NCI-H187 (cell line): ENCODE measurements around the gene LDB2.

ENCODE experiments used
- DNase-seq, 2 experiments: peaks; one replicate each; lab custom pipeline; 2025; lab: John Stamatoyannopoulos, UW

Gene LDB2

GRCh38 chr4:16483540-16483939 lies 414.9 kb downstream of the LDB2 start:
- DNase-seq = no peak

GRCh38 chr4:16480011-16480410 lies 418.4 kb downstream of the LDB2 start:
- no peak for DNase-seq

- DNase-seq = no peak
Measured at GRCh38 chr4:16472537-16472936, 425.9 kb downstream of the LDB2 start.

GRCh38 chr4:16467061-16467460 lies 431.4 kb downstream of the LDB2 start:
- no peak for DNase-seq

GRCh38 chr4:16466581-16466980 lies 431.9 kb downstream of the LDB2 start:
- no peak for DNase-seq

GRCh38 chr4:16464651-16465050 lies 433.8 kb downstream of the LDB2 start:
- DNase-seq = no peak

GRCh38 chr4:16462656-16463055 lies 435.8 kb downstream of the LDB2 start:
- DNase-seq = no peak

GRCh38 chr4:16461362-16461761 lies 437.1 kb downstream of the LDB2 start:
- DNase-seq = no peak

GRCh38 chr4:16457944-16458343 lies 440.5 kb downstream of the LDB2 start:
- no peak for DNase-seq
